ENCODE results near the gene CELF4. TPM values are rescaled to one million over a fixed set of nuclear protein-coding genes. Genes with fewer than 3 reads are reported as not detected.

Gene CELF4
- total RNA-seq, 1 donor from 2014 or later = 0.51 TPM

- no peak for DNase-seq
These were observed 72.2 kb downstream of the CELF4 start for GRCh38 chr18:37493352-37493935.

GRCh38 chr18:37492952-37493351, 72.6 kb downstream of the CELF4 start:
- no peak for DNase-seq

GRCh38 chr18:37491526-37491925, 74.1 kb downstream of the CELF4 start:
- DNase-seq = no peak

DNA sequence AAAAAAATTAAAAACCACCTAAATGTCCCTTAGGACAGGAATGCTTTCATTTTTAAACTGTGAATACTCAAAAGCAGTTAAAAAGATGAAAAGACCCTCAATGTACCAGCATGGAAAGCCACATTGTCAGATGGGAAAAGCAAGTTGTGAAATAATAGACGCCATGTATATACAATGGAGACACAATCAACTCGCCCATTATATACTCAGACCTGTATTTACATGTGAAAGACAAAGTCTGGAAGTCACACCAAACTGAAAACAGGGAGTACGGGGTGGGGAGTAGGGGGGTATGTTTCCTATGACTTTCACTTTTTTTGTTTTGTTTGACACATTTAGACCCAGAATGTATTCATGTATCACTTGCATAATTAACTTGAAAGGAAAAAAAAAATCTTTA, 75.6 kb downstream of the CELF4 start:
- no peak for DNase-seq

DNA sequence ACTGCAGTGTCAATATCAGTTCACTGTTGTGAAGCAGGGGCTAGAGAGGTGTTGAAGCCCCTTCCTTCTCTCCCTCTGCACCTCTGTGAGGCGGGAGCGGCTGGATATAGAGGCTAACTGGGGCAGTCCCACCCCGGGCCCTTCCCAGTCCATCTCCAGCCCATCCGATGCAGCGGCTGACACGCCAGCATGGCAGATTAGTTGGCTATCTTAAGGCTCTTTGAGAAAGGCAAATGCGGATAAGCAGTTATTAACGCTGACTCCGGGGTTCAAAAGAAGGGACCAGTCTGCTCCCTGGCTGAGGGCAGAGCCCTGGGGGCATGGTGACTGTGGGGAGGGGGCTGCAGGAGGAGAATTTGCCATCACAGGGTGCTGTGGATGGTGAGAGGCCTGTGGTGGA, 76.6 kb downstream of the CELF4 start:
- no peak for DNase-seq

DNA sequence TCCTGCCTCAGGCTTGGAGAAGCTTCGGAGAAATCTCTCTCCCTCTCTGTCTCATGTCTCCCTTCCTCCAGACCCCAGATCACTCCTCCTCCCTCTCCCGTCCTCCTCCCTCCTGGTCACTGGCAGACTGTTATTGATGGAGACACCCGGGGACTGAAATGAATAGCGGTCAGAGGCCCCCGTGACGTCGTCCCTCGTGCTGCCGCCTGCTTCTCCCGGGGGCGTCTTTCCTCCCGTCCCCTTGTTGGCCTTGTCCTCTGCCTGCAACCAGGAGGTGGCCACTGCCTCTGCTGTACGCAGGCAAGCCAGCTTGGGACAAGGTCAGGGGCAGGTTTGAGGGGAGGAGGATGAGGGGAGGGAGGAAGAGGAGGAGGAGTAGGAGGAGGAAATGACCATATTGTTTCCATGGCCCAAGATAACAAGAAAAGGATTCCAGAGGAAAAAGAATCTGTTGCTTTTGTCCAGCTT, 78.2 kb downstream of the CELF4 start:
- DNase-seq = peak; percentile 18

- DNase-seq = no peak
These were observed 78.8 kb downstream of the CELF4 start for GRCh38 chr18:37486848-37487247.

DNA sequence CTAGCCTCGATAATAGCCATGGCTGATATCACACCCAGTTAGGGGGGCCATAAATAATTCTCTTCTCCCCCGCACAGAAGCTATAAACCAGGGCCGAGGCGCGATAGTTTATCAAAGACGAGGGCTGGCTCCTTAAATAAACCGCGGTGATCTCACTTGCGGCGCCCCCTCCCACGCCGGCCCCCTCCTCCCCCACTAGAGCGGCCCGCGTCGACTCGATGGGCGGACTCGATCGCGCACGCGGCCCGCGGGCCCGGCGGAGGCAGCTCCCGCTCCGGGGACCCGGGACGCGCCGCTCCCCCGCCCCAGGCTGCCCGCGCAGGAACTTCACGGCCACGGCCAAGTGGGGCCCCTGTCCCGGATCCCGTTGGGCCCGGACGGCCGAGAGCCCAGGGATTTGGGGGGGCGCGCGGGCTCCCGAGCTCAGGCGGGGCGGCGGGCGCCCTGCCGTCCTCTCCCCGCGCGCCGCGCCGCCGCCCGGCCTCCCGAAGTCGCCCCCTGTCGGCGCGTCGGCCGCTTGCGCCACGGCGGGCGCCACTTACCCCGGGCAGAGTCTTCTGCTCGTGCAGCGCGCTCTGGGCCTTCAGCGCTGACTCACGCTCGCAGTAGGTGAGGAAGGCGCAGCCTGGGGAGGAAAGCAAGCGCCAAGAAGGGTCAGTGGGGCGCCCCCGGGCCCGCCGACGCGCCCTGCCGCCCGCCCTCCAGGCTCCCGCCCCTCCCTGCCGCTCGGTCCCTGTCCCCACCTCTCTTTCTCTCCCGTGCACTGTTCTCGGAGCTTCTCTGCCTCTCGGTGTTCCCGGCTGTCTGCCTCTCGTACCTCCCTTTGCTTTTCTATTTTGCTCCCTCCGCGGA, 80.4 kb downstream of the CELF4 start:
- DNase-seq = peak; percentile 16

- DNase-seq = no peak
These were observed 81.4 kb downstream of the CELF4 start for GRCh38 chr18:37483984-37484819.

DNA sequence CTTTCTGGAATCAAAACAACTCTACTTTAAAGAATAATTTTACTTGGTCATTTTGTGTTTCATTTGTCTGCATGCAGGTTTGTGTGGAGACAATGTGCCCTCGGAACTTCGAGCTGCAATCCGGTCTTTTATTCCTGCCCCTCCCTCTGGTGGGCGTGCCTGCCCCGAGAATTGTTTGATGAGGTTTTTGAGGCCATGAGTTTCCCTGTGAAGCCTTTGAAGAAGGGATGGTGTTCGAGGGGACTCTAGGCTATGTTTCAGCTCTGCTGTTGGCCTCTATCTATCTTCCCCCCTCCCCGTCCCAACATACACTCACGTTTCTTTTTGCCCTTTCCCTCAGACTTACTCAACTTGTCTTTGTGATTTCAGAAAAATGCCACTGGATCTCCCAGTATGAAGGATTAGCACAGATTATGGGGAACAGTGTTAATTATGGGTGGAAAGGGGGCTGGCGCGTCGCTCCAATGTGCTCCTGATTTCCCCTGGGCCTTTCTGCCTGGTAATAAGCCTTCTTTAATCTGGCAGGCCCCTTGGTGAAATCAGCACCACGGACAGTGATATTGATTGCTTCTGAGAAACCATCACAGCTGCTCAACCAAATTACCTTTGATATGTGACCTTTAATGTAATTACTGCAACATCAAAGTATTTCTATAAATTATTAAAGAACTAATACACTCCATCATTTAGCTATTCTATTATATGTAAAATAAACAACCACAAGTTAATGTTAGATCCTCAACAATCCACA, 82.2 kb downstream of the CELF4 start:
- peak; percentile 80 for DNase-seq

DNA sequence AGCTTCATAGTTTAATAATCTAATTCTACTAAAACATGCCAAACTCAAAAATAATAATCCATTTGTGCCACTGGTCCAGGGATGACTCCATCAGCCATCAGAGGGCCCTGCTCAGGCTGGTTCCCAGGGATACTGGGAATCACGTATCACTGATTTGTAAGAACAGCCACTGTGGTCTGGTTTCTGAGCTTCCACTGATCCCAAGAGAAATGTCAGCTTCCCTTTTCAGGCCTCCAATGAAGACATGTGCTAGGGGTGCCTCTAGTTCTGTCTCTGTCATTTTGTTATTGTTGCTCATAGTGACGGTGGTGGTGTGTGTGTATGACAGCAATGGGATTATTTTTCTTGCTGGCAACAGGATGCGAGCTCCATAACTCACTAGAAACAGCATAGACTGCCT, 83.2 kb downstream of the CELF4 start:
- no peak for DNase-seq

DNA sequence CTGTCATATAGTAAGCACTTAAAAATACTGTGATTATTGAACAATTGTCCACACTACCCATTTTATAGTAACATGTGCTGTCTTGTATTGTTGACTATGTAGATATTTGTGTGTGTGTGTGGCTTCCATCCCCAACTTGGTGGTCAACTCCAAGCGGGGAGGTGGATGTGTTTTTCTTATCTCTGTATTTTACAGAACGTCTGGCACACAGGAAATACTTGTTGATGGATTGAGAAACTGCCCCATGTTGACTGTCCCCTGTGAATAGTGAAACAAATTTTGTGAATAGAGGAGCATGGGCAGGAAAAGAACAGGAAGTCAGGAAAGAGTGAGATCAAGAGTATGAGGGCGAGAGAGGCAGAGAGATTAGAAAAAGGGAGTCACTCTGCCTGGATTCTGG, 83.6 kb downstream of the CELF4 start:
- no peak for DNase-seq

DNA sequence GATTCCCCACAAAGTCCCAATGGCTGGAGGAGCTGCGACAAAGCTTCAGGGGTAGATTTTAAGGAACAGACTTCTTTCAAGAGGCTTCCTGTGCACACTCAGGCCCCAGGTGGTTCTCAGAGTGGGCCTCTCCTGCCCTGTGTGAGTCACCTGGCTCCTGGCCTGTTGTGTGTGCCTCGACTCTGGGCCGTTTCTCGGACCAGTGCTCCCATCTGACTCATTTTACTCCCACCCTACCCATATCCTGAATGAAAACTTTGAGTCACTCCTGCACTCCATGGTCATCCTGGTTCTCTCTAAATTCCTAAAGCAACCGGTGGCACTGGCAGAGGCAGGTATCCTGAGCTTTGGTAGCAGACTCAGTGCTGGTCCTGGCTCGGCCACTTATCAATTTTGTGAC, 84.1 kb downstream of the CELF4 start:
- no peak for DNase-seq

- DNase-seq = no peak
These were observed 84.5 kb downstream of the CELF4 start for GRCh38 chr18:37481072-37481471.

- no peak for DNase-seq
These were observed 88.8 kb downstream of the CELF4 start for GRCh38 chr18:37476611-37477295.

- DNase-seq = peak; percentile 28
These were observed 89.4 kb downstream of the CELF4 start for GRCh38 chr18:37476182-37476581.

DNA sequence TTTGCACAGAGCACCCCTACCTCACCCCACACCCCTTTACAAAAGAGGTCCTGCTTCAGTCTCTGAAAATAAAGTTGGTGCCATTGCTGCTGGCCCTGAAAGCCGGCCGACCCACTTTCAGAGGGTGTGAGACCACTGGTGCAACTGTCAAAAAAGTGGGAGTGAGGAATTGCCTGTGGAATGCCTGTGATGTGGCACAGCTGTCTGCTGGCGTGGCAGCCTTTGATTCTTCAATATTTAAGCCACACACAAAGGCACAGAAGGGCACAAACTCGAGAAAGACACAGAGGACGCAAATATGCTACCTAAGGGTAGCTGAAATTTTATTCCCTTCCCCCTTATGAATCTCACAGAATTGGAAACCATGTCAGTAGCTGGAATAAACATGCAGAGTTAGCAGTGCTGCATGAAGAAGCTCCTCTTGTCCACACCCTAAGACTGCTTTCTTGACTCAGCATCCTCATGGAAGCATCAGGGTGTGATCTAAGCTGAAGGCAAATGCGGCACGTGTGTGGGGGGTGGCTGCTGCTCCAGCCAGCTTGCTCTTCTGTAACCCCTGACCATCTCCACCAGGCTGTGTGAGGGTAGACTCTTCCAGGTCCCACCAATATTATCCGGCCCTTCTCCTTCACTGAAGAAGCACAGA, 92.3 kb downstream of the CELF4 start:
- no peak for DNase-seq

- DNase-seq = peak; percentile 66
These were observed 94.0 kb downstream of the CELF4 start for GRCh38 chr18:37471637-37472036.

DNA sequence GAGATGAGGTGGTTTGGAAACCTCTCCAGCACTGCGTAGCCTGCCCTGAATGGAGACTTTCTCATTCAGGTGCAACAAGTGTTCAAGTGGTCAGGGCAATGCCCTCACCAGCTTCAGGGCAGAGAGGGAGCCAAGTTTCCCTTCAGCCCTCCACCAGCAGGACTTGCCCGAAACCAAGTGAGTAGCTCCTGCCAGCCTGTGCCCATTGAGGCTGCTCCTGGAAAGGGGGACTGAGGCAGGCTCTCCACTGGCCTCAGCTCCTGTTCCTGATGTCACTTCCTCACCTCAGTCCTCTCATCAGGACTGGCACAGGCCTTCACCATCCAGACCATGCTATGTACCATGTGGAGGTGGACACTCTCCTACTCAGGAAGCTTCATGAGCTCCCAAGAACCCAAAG, 94.6 kb downstream of the CELF4 start:
- no peak for DNase-seq

DNA sequence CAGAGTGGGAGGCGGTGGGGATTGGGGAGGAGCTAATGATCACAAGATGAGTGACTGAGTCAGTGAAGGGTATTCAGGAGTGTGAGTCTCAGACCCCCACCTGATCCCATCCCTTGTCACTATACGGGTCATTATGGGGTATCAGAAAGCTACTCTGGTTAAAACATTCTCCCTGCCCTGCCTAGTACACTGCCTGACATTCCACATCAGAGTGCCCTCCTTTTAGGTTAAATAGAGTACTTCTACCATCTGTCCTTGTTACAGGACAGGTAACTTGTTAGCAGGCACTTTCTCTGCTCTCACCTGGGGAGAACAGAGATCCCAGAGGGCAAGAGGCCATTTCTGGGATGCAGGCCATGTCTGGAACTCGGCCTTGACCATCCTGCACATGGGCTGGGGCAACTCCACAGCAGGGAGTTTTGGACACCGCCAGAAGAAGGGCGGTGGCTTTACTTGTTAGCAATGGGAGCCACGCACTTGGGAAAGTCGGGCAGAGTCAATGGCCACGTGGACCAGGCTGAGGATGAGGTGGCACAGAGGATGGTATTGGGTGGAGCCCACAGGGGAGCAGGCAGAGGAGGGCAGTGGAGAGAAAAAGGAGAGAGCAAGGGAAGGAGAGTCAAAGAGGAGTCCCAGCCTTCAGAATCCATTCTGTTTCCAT, 98.5 kb downstream of the CELF4 start:
- DNase-seq = no peak
